GM12874 (cell line): Measurements from ENCODE around the gene VIT.

Experiments used
- TF ChIP-seq, protein P1 (sequence below): IDR thresholded peaks from 2 replicates; pipeline ENCODE4 v1.5.1; 2011; ENCODE audit warnings: low read depth, mild to moderate bottlenecking, control low read depth, low read length, moderate library complexity; ENCODE audit not compliant: insufficient read depth

VIT gene

DNA sequence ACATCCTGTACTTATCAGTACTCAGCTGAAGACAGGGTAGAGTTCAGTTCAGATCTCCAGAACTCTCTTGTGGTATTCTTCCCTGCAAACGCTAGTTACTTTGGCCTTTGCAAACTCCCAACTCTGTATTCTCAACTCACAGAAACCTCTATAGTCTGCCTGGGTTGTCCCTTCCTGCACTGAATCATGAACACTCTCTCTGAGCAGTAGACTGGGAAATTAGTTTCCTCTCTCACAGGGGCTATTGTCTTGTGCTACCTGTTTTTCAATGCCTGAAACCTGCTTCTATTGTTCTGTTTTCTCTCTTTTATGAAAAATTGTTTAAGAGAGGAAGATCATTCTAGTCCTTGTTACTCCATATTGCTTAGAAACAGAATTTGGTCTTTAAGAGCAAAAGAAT is 134.7 kb downstream of the VIT start:
- TF ChIP-seq, protein P1, sequence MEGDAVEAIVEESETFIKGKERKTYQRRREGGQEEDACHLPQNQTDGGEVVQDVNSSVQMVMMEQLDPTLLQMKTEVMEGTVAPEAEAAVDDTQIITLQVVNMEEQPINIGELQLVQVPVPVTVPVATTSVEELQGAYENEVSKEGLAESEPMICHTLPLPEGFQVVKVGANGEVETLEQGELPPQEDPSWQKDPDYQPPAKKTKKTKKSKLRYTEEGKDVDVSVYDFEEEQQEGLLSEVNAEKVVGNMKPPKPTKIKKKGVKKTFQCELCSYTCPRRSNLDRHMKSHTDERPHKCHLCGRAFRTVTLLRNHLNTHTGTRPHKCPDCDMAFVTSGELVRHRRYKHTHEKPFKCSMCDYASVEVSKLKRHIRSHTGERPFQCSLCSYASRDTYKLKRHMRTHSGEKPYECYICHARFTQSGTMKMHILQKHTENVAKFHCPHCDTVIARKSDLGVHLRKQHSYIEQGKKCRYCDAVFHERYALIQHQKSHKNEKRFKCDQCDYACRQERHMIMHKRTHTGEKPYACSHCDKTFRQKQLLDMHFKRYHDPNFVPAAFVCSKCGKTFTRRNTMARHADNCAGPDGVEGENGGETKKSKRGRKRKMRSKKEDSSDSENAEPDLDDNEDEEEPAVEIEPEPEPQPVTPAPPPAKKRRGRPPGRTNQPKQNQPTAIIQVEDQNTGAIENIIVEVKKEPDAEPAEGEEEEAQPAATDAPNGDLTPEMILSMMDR: no peak

GRCh38 chr2:36834203-36834602 is 137.7 kb downstream of the VIT start:
- TF ChIP-seq, protein P1: no peak

DNA sequence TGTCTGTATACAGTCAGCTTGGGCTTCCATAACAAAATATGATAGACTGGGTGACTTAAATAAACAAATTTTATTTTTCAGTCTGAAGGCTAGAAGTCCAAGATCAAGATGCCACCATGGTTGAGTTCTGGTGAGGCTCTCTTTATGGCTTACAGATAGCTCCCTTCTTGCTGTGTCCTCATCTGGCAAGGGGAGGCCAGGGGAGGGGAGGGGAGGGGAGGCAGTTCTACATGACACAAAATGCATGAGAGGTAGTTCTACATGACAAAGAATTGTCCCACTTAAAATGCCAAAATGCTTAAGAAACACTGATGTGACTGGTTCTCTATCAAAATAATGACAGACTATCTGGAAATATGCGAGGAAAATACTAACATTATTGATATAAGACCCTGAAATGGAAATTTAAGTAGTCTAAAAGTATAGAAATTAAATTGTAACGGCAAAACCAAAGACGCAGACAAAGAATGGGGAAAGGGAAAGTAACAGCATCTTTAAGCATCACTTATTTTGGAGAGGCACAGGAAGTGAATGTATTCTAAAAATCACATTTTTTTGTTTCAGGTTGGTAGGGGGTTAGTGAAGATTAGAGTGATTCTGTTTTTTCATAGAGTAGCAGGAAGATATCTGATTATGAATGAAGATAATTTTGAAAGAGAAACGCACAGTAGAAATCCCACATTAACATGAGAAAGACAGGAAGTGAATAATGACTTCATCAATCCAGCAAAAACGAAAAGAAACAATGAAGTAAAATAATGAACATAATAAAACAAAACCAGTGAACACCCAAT is 138.4 kb downstream of the VIT start:
- TF ChIP-seq, protein P1: no peak

DNA sequence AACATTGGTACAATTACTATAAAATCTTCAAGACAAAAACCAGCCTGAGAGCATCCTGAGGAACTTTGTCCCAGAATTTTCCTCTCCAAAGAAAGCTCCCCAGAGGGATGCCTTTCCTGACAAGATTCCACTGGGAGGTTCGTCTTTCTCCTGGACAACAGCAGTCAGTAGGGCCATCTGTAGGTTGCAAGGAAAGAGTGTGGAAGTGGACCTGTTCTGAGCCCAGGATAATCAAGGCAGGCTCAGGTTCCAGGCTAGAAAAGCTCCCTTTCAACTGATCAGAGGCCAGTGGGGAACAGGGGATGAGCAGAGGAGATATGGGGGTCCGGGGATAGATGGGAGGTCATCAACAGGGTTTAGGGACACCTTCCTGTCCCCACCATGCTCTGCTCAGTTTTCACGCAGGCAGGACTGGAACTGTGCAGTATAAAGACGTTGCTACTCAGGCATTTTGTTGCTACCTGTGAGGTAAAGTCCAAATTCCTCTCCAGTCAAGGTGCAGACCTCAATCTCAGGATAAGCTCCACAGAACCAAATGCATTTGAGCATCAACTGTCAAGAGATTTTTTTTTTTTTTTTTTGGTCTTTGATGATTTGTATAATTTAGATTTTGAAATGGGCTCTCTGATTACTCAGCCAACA is 143.6 kb downstream of the VIT start:
- TF ChIP-seq, protein P1: no peak

GRCh38 chr2:36843838-36844237 is 147.3 kb downstream of the VIT start:
- TF ChIP-seq, protein P1: no peak

DNA sequence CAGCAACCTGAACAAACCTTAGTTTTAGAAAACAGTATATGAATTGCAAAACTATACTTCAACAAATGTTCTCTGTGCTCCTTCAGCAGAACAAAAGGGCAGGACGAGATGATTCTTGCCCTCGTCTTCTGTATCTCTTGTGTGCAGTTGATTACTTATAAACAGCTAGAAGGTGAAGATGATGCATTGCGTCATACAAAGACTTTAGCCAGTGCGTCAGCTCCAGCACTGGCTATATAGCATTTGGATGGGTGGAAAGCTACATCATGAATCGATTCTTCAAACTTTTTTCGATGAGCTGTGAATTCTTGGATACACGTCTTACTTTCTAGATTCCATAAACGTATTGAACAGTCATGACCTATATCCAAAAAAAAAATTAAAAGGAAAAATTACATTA is 152.8 kb downstream of the VIT start:
- TF ChIP-seq, protein P1: no peak

GRCh38 chr2:36854241-36854640 is 157.7 kb downstream of the VIT start:
- TF ChIP-seq, protein P1: no peak
